ENCODE measurements around the gene NR1I3.

Gene NR1I3

DNA sequence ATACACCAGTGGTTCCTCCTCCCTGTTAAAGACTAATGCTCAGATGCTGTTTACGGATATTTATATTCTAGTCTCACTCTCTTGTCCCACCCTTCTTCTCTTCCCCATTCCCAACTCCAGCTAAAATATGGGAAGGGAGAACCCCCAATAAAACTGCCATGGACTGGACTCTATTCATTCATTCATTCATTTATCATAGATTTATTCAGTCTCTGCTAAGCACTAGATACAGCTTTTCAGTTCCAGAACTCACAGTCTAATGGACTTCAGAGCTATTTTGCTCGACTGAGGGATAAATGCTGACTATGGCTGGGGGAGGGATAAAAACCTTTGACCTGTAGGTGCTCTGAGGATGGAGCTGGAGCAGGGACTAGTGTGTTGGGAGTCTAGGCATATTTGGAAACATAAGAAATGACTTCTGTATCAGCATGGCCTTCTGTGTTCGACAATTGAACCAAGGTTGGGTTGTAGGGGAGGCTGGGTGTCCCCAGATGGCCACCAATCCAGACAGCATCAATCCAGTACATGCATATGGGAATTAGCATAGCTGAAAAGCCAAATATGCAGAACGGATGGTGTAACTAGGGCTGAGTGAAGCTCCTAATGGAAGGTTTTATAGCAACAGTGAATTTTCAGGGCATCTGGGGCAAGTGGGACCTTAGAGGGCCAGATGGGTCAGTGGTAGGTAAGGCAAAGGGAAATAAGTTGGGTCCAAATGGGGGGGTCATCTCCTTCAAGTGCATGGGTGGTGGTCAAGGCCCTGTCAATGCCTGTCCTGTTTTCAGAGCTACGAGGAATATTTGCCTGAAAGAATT is 18.7 kb downstream of the NR1I3 start:
- TF ChIP-seq, protein P1, sequence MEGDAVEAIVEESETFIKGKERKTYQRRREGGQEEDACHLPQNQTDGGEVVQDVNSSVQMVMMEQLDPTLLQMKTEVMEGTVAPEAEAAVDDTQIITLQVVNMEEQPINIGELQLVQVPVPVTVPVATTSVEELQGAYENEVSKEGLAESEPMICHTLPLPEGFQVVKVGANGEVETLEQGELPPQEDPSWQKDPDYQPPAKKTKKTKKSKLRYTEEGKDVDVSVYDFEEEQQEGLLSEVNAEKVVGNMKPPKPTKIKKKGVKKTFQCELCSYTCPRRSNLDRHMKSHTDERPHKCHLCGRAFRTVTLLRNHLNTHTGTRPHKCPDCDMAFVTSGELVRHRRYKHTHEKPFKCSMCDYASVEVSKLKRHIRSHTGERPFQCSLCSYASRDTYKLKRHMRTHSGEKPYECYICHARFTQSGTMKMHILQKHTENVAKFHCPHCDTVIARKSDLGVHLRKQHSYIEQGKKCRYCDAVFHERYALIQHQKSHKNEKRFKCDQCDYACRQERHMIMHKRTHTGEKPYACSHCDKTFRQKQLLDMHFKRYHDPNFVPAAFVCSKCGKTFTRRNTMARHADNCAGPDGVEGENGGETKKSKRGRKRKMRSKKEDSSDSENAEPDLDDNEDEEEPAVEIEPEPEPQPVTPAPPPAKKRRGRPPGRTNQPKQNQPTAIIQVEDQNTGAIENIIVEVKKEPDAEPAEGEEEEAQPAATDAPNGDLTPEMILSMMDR (IDR thresholded peaks at IDR 0.05; ENCODE audit: low read length): no peak
- TF ChIP-seq EZH2 (IDR thresholded peaks at IDR 0.05; ENCODE audit: borderline replicate concordance, low read length): no peak
- H3K27me3 ChIP-seq (ENCODE audit: insufficient read depth, low read length): no peaks in the 10 kb centered on the region
- no peak overlapping the region for H3K9ac ChIP-seq (ENCODE audit: low read length)
- H3F3A ChIP-seq (ENCODE audit: insufficient read depth, low read length): no peaks in the 10 kb centered on the region
- no peaks in the 10 kb centered on the region for H4K20me1 ChIP-seq (ENCODE audit: insufficient read depth, low read length)
- H3K27ac ChIP-seq (ENCODE audit: low read depth, low read length, poor library complexity, severe bottlenecking): no peak overlapping the region
- H3K79me2 ChIP-seq (ENCODE audit: insufficient read depth, low read length): no peaks in the 10 kb centered on the region
- no peak overlapping the region for H2AFZ ChIP-seq (ENCODE audit: low read length)
- H3K36me3 ChIP-seq (ENCODE audit: insufficient read depth, low read length): peaks cover 9% of the 10 kb centered on the region
- H3K4me2 ChIP-seq (ENCODE audit: low read length): no peak overlapping the region
- no peak overlapping the region for H3K4me3 ChIP-seq (ENCODE audit: low read depth, low read length, poor library complexity, severe bottlenecking)
- H3K9me3 ChIP-seq (ENCODE audit: low read length): no peaks in the 10 kb centered on the region
- no peaks in the 10 kb centered on the region for H3K9me2 ChIP-seq (ENCODE audit: low read depth, low read length)
- H3K4me1 ChIP-seq (ENCODE audit: insufficient read depth, low read length, severe bottlenecking): peaks cover 20% of the 10 kb centered on the region

- H3K9ac ChIP-seq (ENCODE audit: low read length): no peak overlapping the region
- peaks cover 17% of the 10 kb centered on the region for H3K36me3 ChIP-seq (ENCODE audit: insufficient read depth, low read length)
- TF ChIP-seq, protein P1 (IDR thresholded peaks at IDR 0.05; ENCODE audit: low read length): no peak
- TF ChIP-seq EZH2 (IDR thresholded peaks at IDR 0.05; ENCODE audit: borderline replicate concordance, low read length): no peak
- H4K20me1 ChIP-seq (ENCODE audit: insufficient read depth, low read length): no peaks in the 10 kb centered on the region
- no peaks in the 10 kb centered on the region for H3K27me3 ChIP-seq (ENCODE audit: insufficient read depth, low read length)
- no peaks in the 10 kb centered on the region for H3F3A ChIP-seq (ENCODE audit: insufficient read depth, low read length)
- H3K9me2 ChIP-seq (ENCODE audit: low read depth, low read length): no peaks in the 10 kb centered on the region
- H3K4me1 ChIP-seq (ENCODE audit: insufficient read depth, low read length, severe bottlenecking): peaks cover 20% of the 10 kb centered on the region
- H3K4me2 ChIP-seq (ENCODE audit: low read length): no peak overlapping the region; the same call in 1 of the 2 replicates
- no peak overlapping the region for H2AFZ ChIP-seq (ENCODE audit: low read length)
- no peak overlapping the region for H3K27ac ChIP-seq (ENCODE audit: low read depth, low read length, poor library complexity, severe bottlenecking)
- H3K4me3 ChIP-seq (ENCODE audit: low read depth, low read length, poor library complexity, severe bottlenecking): no peak overlapping the region
- no peaks in the 10 kb centered on the region for H3K79me2 ChIP-seq (ENCODE audit: insufficient read depth, low read length)
- no peaks in the 10 kb centered on the region for H3K9me3 ChIP-seq (ENCODE audit: low read length)
Observed at GRCh38 chr1:161218301-161219077, 19.5 kb downstream of the NR1I3 start.

GRCh38 chr1:161217831-161218230 is 20.2 kb downstream of the NR1I3 start:
- Histone ChIP-seq H2AFZ (ENCODE audit: low read length) (no peak overlapping the region), H3K4me1 (ENCODE audit: insufficient read depth, low read length, severe bottlenecking) (peaks cover 20% of the 10 kb centered on the region), H3K9ac (ENCODE audit: low read length) (no peak overlapping the region), H3K4me3 (ENCODE audit: low read depth, low read length, poor library complexity, severe bottlenecking) (no peak overlapping the region), H3F3A (ENCODE audit: insufficient read depth, low read length) (no peaks in the 10 kb centered on the region), H3K27ac (ENCODE audit: low read depth, low read length, poor library complexity, severe bottlenecking) (no peak overlapping the region), H3K27me3 (ENCODE audit: insufficient read depth, low read length) (no peaks in the 10 kb centered on the region), H4K20me1 (ENCODE audit: insufficient read depth, low read length) (no peaks in the 10 kb centered on the region), H3K79me2 (ENCODE audit: insufficient read depth, low read length) (no peaks in the 10 kb centered on the region), H3K9me2 (ENCODE audit: low read depth, low read length) (no peaks in the 10 kb centered on the region), H3K4me2 (ENCODE audit: low read length) (0 out of 2 replicates have a peak overlapping the region, but pooled peaks have one; percentile 9), H3K36me3 (ENCODE audit: insufficient read depth, low read length) (peaks cover 23% of the 10 kb centered on the region), H3K9me3 (ENCODE audit: low read length) (no peaks in the 10 kb centered on the region)
- TF ChIP-seq, protein P1 (IDR thresholded peaks at IDR 0.05; ENCODE audit: low read length): no peak
- no peak for TF ChIP-seq EZH2 (IDR thresholded peaks at IDR 0.05; ENCODE audit: borderline replicate concordance, low read length)
